Measurements from ENCODE around the gene IL1RN.

The IL1RN gene

DNA sequence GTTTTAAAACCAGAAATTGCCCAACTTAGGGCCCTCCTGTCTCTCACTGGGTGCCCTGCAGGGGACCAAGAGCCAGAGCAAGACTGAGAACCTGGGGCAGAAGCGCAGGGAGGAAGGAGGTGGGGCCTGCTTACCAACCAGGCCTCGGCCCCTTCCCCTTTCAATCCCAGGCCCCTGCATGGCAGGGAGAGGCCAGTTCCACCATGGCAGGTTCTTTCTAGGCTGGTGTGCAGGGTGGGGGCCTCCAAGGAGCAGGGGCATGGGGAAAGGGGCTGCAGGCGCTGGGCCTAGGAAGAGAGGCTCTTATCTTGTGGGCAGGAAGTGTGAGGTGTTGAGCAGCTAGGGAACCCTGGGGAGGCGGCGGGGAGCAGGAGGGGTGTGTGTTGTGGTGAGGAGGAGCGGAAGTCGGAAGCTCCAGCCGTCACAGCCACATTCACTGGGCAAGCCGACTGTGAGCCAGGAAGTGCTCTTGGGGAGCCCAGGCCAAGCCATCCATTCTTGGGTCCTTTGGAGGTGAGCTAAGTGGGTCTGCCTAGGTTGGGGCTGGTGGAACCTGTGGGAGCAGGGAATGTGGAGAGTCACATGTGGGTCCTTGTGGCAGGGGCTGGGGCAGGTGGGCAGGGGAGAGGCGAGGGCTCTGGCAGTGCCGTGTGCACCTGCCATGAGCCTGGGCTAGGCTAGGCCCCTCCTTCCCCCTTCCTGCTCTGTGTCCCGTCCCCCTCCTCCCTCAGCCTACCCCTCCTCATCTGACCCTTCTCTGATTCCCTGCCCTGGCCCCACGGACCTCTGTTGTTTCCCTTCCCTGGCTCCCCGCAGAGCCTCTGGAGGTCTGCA, 46.4 kb downstream of the IL1RN start, which contains the start of gene PSD4:
Gene PSD4 (plus strand): TSS at position 430 of the 834 bp plus-strand sequence. CDS start 8,486 bp downstream, outside the sequence.
- TF ChIP-seq, protein P1, sequence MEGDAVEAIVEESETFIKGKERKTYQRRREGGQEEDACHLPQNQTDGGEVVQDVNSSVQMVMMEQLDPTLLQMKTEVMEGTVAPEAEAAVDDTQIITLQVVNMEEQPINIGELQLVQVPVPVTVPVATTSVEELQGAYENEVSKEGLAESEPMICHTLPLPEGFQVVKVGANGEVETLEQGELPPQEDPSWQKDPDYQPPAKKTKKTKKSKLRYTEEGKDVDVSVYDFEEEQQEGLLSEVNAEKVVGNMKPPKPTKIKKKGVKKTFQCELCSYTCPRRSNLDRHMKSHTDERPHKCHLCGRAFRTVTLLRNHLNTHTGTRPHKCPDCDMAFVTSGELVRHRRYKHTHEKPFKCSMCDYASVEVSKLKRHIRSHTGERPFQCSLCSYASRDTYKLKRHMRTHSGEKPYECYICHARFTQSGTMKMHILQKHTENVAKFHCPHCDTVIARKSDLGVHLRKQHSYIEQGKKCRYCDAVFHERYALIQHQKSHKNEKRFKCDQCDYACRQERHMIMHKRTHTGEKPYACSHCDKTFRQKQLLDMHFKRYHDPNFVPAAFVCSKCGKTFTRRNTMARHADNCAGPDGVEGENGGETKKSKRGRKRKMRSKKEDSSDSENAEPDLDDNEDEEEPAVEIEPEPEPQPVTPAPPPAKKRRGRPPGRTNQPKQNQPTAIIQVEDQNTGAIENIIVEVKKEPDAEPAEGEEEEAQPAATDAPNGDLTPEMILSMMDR (IDR thresholded peaks at IDR 0.05; ENCODE audit: low read depth, low read length), result no peak
- DNase-seq (ENCODE audit: extremely low read depth, low read depth), result no peak

DNA sequence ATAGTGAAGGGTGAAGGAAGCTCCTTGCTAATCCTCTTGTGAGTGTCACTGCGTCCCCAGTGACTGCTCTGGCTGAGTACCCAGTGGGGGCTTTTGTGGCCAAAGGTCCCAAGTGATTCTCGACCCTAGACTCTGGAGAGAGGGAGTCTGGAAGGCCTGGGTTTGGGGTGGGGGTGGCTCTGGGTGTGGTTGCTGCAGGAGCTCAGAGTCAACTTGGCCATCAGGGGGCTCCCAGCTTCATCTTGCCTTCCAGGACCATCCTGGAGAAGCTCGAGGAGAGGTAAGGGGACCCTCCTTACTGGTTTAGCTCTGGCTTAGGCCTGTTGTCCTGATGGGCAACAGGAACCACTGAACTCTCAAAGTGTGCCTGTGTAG, 47.0 kb downstream of the IL1RN start:
- TF ChIP-seq, protein P1 (IDR thresholded peaks at IDR 0.05; ENCODE audit: low read depth, low read length), result no peak
- no peak for DNase-seq (ENCODE audit: extremely low read depth, low read depth)

DNA sequence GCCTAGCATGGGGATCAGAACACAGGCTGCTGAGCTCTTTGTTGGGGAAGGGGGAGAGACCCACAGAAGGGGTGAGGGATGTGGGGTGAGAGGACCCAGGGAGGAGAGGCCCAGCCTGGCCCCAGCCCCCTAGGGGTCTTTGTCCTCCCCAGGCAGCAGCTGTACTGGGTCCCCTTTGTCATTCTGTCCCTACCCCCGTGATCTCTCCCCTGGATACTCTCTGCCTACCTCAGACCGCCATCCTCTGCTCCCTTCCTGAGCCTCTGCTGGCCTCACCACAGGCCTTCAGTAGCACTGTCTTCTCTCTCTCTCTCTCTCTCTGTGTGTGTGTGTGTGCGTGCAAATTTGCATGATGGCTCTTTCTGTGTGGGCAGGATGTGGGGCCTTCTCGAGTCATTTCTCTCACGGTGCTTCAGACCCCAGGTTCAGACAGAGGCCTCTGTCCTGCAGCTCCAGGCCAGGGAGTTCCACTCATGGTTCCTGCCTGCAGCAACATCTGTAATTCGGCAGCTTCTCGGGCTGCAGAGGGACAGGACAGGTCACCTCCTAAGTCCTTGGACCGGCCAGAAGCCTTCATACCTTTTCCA, 47.7 kb downstream of the IL1RN start:
- TF ChIP-seq, protein P1 (IDR thresholded peaks at IDR 0.05; ENCODE audit: low read depth, low read length), result no peak
- DNase-seq (ENCODE audit: extremely low read depth, low read depth), result no peak

DNA sequence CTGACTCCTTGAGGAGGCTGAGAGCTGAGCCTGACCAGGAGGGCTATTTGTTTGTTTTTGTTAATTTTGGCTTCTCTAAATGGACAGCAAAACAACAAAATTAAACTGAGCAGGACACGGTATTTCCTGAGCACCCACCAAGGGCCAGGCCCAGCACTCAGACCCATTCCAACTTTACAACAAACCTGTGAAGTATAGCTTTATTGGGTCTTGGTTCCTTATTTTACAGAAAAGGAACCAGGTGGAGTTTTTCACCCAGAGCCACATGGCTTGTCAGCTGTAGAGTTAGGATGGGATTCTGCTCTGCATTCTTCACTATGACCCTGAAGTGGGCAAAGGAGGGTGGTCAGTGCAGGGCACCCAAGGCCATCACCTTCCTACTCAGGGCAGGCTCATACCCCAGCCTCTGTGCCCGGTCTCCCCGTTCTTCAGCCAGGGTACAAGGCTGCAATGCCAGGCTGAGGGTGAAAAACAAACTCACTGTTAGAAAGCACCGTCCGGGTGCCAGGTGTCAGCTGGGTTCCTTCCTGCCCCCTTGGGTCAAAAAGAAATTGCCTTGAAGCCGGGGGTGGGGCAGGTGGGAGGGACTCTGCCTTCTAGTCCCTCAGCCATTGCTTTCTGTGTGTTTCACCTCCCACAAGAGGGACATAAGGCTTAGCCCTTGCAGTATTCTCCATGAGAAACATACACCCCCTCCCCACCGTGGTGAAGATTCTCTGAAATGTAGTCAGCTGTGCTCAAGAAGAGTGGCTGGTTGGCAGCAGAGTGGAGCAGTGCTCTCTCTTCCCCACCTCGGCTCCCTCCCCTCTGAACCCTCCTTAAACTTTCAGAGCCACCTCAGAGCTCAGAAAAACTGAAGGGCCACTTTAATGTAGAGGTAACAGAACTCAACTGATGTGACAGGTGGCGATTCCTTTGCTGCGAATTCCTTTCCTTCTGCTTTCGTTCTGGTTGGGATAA, 48.6 kb downstream of the IL1RN start:
- no peak for DNase-seq (ENCODE audit: extremely low read depth, low read depth)
- TF ChIP-seq, protein P1 (IDR thresholded peaks at IDR 0.05; ENCODE audit: low read depth, low read length), result no peak

DNA sequence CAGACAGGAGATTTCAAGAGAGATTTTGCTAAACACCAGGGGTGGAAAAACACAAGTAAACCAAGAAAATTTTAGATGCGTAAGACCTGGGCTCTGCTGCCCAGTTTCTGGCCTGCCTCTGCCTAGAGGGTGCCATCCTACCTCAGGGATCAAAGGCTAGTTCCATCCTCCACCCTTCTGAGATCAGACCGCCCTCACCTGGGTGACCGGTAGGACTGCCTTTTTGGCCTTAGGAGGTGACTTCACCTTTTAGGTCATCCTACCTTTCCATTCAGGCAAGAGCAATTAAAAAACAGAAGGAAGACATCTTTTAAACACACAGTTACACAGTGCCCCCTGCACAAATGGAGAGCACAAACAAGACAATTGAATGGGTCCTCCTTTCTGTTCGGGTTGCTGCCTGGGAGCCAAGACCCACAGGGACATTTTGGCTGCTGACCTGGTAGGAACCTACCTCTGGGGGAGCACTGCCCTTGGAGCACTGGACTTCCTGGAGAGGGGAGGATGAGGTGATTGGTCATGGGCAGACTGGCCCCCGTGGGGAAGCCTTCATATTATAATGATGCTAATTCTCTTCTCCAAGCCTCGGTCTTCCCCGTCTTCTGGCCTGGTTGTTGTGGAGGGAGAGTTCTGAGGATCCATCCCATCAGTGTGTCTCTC, 49.4 kb downstream of the IL1RN start:
- TF ChIP-seq, protein P1 (IDR thresholded peaks at IDR 0.05; ENCODE audit: low read depth, low read length), result no peak

DNA sequence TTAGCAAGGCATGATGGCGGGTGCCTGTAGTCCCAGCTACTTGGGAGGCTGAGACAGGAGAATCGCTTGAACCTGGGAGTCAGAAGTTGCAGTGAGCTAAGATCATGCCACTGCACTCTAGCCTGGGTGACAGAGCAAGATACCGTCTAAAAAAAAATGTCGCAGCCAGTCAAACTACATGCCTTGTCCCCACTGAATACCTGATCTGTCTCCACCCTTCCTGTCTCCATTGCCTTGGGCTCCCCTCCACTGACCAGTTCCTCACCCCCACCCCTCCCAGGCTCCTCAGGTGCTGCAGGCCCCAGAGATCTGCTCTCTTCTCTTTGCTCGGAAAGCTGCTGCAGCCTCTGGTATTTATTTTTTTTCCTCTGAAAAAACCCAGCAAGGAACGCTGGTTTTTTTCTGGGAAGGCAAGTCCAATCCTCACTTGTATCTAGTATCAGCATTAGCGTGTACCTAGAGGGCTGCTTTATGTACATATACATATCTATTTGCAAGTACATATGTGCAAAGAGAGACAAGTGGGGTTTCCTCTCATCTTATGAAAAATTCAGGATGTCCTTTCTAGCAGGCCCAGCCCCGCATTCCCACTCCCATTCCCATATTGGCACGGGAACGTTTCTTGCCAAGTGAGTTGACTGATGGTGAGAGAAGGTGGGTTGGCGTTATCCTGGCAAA, 50.8 kb downstream of the IL1RN start:
- TF ChIP-seq, protein P1 (IDR thresholded peaks at IDR 0.05; ENCODE audit: low read depth, low read length), result no peak
- DNase-seq (ENCODE audit: extremely low read depth, low read depth), result no peak

More for the DNA sequence above, 49.4 kb downstream of the IL1RN start:
- no peak for DNase-seq (ENCODE audit: extremely low read depth, low read depth)
